SK-N-SH (cell line): ENCODE results near the gene UBE3C.

Source experiments
- CTCF ChIP-seq: fragments of 200-600 bp; sonication (generic); IDR thresholded peaks from 2 replicates; pipeline ENCODE4 v1.6.1; 2017; ENCODE audit warnings: antibody characterized with exemption, mild to moderate bottlenecking, moderate library complexity
- EZH2phosphoT487 ChIP-seq: fragments of 200-600 bp; sonication (generic); IDR thresholded peaks from 2 replicates; pipeline ENCODE4 v1.6.1; 2017; ENCODE audit warnings: low read depth, mixed run types, mild to moderate bottlenecking, antibody characterized with exemption, moderate library complexity, borderline replicate concordance
- FOXJ3 ChIP-seq: sonication (generic); formaldehyde crosslinking; IDR thresholded peaks from 2 replicates; pipeline ENCODE4 v1.5.1; 2020; ENCODE audit warnings: mild to moderate bottlenecking, missing genetic modification reagents
- JUND ChIP-seq: IDR thresholded peaks from 2 replicates; pipeline ENCODE4 v1.4.0; 2012
- RFX5 ChIP-seq: IDR thresholded peaks from 2 replicates; pipeline ENCODE4 v1.6.1; 2012; ENCODE audit warnings: mild to moderate bottlenecking, improper control_type of control experiment, low read length
- SIN3A ChIP-seq: IDR thresholded peaks from 2 replicates; pipeline ENCODE4 v1.6.1; 2012; ENCODE audit warnings: low read depth, mild to moderate bottlenecking, low read length, moderate library complexity, borderline replicate concordance
- SMC3 ChIP-seq: IDR thresholded peaks from 2 replicates; pipeline ENCODE4 v1.6.1; 2012; ENCODE audit warnings: low read depth, low read length, improper control_type of control experiment
- TAF1 ChIP-seq: IDR thresholded peaks from 2 replicates; pipeline ENCODE4 v1.6.1; 2012; ENCODE audit warnings: low read depth, mild to moderate bottlenecking, low read length, moderate library complexity, borderline replicate concordance
- YY1 ChIP-seq: IDR thresholded peaks from 2 replicates; pipeline ENCODE4 v1.4.0; 2012; ENCODE audit warnings: low read depth, mild to moderate bottlenecking
- TF ChIP-seq, protein P1 (sequence below): IDR thresholded peaks from 2 replicates; pipeline ENCODE4 v1.4.0; 2012; ENCODE audit warnings: low read depth

DNA sequence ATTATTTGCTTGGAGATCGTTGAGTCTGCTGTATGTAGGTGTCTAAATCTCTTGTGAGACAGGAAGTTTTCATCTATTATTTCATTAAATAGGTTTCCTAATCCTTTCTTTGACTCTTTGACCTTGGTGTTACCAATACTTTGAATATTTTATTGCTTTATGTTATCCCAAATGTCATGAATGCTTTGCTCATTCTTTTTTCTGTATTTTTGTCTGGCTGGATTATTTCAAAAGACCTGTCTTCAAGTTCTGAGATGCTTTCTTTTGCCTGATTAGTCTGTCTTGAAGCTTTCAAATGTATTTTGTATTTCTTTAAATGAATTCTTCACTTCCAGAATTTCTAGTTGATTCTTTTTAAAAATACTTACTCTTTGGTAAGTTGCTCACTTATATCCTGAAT, 27.3 kb downstream of the UBE3C start:
- TF ChIP-seq CTCF (no peak), TAF1 (no peak), SIN3A (no peak), EZH2phosphoT487 (no peak), YY1 (no peak), FOXJ3 (CRISPR knock-in tag) (no peak), RFX5 (no peak), JUND (no peak), SMC3 (no peak)
- TF ChIP-seq, protein P1, sequence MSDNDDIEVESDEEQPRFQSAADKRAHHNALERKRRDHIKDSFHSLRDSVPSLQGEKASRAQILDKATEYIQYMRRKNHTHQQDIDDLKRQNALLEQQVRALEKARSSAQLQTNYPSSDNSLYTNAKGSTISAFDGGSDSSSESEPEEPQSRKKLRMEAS, result no peak
